Middle frontal gyrus (tissue), 1 donor: ENCODE measurements around the gene ADCY5.

Source experiments
- DNase-seq: peaks from one replicate; pipeline ENCODE4 v3.0.0-alpha.2; 2015; ENCODE audit warnings: low spot score; ENCODE audit errors: extremely low spot score

Gene ADCY5

GRCh38 chr3:123344175-123344906, 104.5 kb downstream of the ADCY5 start:
- DNase-seq: no peak

DNA sequence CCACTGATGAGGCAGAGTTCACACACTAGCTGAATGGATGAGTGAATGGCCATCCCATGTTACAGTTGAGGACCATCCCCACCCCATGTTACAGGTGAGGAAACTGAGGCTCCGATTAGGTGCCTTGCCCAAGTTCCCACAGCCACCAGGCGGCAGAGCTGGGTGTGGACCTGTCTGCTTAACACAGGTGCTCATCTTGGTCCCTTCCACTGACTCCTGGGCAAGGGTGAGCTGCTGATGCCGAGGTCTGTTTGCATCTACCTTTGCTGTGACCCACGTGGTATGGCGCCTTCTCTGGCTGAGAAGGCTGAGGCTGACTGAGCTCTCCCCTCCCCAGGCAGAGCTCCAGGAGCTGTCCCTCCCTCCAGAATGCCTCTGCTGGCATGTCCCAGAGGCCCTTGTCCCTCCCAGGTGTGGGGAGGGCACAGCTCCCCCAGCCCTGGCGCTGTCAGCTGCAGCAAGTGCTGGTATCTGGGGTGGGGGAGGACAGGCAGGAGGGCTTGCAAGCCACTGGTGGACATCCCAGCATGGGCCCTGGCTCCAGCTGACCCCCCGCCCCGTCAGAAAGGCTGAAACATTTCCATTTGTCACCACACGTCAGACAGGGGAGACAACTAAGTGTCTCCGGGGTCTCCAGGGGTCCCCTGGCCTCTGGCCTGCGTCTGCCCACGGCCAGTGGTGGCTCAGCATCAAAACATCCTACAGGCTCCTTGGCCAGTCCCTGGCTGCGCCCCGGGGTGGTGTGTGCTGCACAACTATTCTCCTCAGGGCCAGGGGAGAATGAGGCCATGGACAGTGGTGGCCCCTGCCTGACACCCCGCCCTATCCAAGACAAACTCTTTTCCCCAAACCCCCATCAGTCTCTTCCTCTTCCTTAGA, 105.4 kb downstream of the ADCY5 start:
- DNase-seq: no peak

- no peak for DNase-seq
Measured at GRCh38 chr3:123342631-123343080, 106.2 kb downstream of the ADCY5 start.

- DNase-seq: no peak
Measured at GRCh38 chr3:123341871-123342630, 106.8 kb downstream of the ADCY5 start.

DNA sequence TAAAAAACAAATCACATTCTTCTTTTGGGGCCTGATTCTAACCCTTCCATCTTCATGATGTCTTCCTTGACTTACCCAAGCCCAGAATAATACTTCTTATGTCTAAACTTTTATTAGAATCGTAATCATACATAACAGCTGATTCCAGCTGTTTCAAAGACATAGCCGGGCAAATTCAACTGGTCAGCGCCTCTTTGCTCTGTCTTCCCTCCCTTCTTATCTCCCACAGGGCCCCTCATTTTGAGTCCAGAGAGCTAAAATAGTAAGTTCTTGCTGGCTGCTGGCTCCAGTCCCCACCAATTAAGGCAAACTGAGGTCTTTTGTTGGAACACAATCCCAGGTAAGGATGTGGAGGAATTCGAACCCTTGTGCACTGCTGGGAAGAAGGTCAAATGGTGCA, 108.6 kb downstream of the ADCY5 start:
- no peak for DNase-seq

DNA sequence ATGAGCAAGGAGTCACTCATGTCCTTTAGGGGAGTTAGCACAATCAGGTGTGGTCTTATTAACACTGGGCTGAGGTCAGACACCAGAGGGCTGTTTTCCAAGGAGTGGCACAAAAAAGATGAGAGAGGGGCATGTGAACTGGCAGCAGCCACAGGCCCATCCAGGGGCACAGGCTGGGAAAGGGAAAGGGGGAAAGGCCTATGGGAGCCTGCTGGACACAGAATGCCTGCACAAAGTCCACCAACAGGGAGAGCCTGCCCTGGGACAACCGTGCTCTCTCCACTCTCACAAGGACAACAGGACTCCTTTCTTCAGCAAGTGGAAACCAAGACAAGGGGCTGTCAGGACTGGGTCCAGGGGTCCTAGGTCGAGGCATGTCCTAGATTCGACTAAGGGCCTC, 109.6 kb downstream of the ADCY5 start:
- DNase-seq: no peak

DNA sequence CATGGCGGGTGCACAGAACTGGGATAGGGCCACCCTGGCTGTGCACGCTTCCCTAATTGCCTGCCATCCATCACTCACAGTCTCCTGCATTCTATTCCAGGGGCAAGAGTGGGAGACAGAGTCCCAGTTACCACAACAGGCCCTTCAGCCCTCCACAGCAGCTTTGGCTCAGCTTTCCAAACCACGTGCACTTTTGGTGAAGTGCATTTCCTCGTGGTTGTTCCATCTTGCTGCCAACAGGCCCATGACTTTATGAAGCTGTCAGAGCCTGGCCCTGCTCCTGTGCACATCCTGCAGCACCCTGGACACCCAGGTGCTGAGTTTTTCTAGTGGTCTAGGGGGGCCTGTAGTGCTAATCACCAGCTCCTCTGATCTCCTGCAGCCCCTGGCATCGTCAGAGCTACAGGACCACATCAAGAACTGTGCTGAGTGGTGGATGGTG, 110.2 kb downstream of the ADCY5 start:
- DNase-seq: no peak

DNA sequence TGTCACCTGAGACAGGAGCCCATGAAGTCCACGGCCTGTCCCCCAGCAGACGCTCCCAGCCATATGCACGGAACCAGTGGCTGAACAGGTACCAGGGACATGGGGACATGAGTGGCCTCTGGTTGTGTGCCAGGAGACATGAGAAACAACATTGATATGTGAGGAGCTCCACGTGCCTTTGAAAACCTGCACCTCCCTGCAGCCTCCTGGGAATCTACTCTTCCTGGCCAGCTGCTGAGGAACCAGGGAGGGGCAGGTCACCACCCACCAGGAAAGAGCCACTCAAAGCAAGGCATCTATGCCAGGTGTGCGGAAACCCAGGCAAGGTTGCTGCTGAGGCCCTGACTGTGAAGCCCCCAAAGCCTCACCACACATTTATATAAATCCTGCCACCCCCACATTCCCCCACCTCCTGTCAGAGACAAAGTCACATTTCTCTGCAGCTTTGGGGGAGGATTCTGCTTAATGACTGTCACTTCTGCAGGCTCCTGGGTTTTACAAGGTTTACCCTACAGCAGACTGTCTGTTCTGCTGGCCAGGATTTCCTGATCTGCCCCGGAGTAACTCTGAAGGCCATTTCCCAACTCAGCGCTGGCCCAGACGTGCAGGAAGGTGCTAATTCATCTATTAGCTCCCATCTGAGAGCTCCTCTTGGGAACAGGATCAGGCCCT, 110.8 kb downstream of the ADCY5 start:
- no peak for DNase-seq

- DNase-seq: no peak
Measured at GRCh38 chr3:123337226-123337625, 111.7 kb downstream of the ADCY5 start.

GRCh38 chr3:123336441-123336851, 112.4 kb downstream of the ADCY5 start:
- no peak for DNase-seq

GRCh38 chr3:123336001-123336400, 112.9 kb downstream of the ADCY5 start:
- DNase-seq: no peak

GRCh38 chr3:123335007-123335670, 113.8 kb downstream of the ADCY5 start:
- no peak for DNase-seq

DNA sequence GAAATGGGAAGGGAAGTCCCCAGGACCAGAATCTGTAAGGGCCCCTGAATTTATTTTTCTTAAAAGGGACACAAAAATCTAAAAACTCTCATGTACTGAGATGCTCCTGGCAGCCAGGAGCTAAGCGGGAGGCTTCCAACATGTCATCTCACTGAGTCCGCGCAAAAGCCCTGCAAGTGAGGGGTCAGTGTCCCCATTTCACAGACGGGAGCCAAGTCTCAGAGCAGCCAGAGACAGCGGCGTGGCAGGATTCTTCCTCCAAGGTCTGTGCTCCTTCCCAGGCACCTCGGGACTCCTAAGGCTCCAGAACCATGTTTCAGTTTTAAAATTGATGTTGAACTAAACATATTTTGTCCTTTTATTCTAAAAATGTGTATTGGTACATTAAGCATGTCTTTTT, 114.8 kb downstream of the ADCY5 start:
- no peak for DNase-seq

DNA sequence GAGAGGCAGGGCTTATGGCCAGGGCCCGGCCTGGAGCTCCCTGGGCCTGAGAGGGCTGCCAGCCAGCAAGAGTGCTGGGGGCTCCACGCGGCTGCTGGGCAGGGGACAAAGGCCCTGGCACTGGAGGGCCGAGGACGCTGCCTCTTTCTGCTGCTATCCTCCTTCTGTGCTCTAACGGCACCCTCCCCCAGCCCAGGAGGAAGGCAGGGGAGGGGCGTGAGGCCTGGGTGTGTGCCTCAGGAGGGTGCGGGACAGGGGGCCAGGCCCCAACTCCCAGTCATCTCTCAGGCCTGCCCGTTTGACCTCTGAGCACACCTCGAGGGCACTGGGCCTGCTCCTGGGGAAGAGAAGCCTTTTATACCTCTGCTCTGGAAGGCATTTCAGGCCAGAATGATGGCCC, 115.5 kb downstream of the ADCY5 start:
- DNase-seq: no peak

DNA sequence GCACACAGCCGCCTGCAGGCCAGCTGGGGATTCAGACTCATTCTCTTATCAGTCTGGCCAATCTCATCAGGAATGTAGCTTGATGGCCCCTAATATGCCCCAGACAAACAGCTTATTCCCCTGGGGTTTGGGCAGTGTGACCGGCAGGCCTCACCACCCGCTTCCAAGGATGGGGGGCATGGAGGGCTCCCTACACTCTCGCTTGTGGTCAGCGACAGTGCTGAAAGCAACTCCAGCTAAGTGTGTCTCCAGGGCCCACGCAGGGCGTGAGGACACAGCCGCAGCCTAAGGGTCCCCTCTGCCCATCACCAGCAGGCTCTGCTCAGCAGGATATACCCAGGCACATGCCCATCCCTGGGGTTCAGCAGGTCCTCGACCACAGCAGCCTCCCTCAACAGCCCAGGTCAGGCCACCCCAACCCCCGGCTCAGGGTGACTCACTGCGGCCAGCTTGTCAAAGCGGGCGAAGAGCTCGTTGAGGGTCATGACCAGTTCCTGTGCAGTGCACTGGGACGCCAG, 116.7 kb downstream of the ADCY5 start:
- no peak for DNase-seq

DNA sequence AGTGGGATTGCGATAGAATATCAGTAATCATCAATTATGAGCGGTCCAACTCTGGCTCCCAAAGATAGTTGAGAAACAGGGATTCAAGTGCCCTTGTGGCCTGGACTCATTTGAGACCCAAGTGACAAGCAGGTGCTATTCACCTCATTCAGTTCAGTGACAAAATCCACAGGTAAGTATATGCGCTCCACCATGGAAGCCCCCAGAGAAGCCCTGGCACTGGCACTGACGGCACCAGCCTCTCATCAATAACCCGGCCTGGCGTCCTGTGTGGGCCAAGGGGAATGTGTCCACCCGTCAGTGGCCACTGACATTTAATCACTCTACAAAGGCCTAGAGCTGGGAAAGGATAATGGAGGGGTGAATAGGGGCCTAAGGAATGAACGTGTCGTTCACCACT, 117.2 kb downstream of the ADCY5 start:
- no peak for DNase-seq

DNA sequence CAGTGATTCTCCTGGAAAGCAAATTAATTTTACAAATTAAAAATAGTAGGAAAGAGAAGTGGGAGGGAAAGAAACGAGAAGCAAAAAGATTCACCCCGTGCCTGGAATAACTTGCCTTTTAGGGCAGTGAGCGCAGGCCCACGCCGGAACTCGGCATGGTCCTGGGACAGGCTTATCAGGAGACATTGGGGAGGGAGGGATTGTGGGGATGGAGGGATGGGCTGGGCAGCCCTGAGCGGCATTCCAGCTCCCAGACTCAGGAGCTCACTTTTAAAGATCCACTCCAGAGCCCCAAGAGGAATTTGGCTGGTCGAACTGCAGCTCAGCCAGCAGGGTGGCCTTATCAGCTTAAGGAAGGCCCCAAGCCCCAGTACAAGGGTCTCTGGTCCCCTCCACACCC, 117.9 kb downstream of the ADCY5 start:
- no peak for DNase-seq

GRCh38 chr3:123330441-123330991, 118.4 kb downstream of the ADCY5 start:
- no peak for DNase-seq

GRCh38 chr3:123329636-123330340, 119.1 kb downstream of the ADCY5 start:
- no peak for DNase-seq
